Peyer's patch (tissue), 4 donors: Measurements from ENCODE around the gene VWA7. TPM values are rescaled to one million over a fixed set of nuclear protein-coding genes. Genes with fewer than 3 reads are reported as not detected.

Experiments
- DNase-seq, 3 donors: peaks; one replicate each; pipeline ENCODE4 v3.0.0-alpha.2; 2017 to 2019
- H3K27ac ChIP-seq, 4 donors: fragments of 200-600 bp; sonication (generic); one replicate each; pipeline ENCODE4 v1.5.1; 2016 to 2019
- H3K27me3 ChIP-seq, 2 donors: fragments of 200-600 bp; sonication (generic); one replicate each; pipeline ENCODE4 v1.5.1; 2019
- H3K36me3 ChIP-seq, 3 donors: fragments of 200-600 bp; sonication (generic); one replicate each; pipeline ENCODE4 v1.5.1; 2016 to 2019
- H3K4me1 ChIP-seq, 4 donors: fragments of 200-600 bp; sonication (generic); one replicate each; pipeline ENCODE4 v1.5.1; 2016 to 2019
- H3K4me3 ChIP-seq, 4 donors: fragments of 200-600 bp; sonication (generic); 1 replicate in 3 of 4; 2 replicates in 1 of 4; pipeline ENCODE4 v1.5.1; 2016 to 2019; ENCODE audit warnings: mild to moderate bottlenecking in 1 of 4
- H3K9me3 ChIP-seq, 4 donors: fragments of 200-600 bp; sonication (generic); one replicate each; pipeline ENCODE4 v1.5.1; 2016 to 2019; ENCODE audit warnings: mild to moderate bottlenecking in 1 of 4
- POLR2A ChIP-seq, 2 donors: fragments of 450-650 bp; IDR thresholded peaks; one replicate each; pipeline ENCODE4 v1.5.1; 2017; ENCODE audit warnings: antibody characterized with exemption in 2 of 2, mild to moderate bottlenecking in 2 of 2, moderate library complexity in 2 of 2
- total RNA-seq, 4 donors: library from RNA; depleted of rRNA; stranded (reverse); fragments of >200 nt; gene quantifications; one replicate each; pipeline ENCODE4 v1.1.0, GENCODE V29; 2016
- TF ChIP-seq, protein P1 (sequence below), 6 experiments: fragments of 450-650 bp in 4 of 6; fragments of 200-600 bp in 2 of 6; sonication (generic) in 1 of 6; IDR thresholded peaks; one replicate each; pipeline ENCODE4 v1.5.1; 2017 to 2019; ENCODE audit warnings: antibody characterized with exemption in 6 of 6, mild to moderate bottlenecking in 3 of 6, moderate library complexity in 1 of 6

VWA7 gene
- total RNA-seq, 4 donors from 2014 or later: 16.8 to 26.0 (median 19.7) TPM; not detected in 1

DNA sequence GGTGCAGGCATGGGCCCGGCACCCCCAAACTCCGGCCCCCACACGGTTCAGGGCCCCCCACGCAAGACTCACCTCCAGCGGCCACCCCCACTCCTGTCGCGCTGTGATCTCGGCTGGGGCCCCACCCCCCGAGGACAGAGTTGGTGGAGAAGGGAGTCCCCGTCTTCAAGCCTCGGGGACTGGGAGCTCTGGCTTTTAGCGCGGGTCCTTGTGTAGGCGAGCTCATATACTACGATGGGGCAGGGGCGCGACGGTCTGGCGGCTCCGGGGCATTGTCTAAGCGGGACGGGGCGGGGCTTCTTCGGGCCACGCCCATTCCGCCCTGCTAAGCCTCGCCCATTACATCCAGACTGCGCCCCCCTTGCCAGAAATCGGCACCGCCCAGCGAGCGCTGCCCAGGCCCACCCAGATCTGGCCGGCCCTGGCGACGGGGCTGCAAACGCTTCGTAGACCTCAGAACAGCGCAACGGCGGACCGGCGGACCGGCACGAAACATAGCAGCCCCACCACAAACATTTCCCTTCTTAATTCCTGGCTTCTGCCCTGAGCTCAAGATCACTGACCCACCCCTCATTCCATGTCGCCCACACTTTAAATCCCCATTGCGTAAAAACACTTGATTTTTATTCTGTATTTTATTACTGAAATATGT, 47.0 kb downstream of the VWA7 start:
- DNase-seq: peak; percentile 88 to 94 (median 88)
- TF ChIP-seq, protein P1, sequence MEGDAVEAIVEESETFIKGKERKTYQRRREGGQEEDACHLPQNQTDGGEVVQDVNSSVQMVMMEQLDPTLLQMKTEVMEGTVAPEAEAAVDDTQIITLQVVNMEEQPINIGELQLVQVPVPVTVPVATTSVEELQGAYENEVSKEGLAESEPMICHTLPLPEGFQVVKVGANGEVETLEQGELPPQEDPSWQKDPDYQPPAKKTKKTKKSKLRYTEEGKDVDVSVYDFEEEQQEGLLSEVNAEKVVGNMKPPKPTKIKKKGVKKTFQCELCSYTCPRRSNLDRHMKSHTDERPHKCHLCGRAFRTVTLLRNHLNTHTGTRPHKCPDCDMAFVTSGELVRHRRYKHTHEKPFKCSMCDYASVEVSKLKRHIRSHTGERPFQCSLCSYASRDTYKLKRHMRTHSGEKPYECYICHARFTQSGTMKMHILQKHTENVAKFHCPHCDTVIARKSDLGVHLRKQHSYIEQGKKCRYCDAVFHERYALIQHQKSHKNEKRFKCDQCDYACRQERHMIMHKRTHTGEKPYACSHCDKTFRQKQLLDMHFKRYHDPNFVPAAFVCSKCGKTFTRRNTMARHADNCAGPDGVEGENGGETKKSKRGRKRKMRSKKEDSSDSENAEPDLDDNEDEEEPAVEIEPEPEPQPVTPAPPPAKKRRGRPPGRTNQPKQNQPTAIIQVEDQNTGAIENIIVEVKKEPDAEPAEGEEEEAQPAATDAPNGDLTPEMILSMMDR (IDR thresholded peaks at IDR 0.05): no peak
- TF ChIP-seq POLR2A (IDR thresholded peaks at IDR 0.05): no peak
- no peaks in the 10 kb centered on the region for H3K9me3 ChIP-seq
- peaks cover 3 to 61% (median 19%) of the 10 kb centered on the region in 4 donors for H3K4me1 ChIP-seq
- H3K27me3 ChIP-seq: no peaks in the 10 kb centered on the region
- H3K4me3 ChIP-seq: peak overlapping the region; percentile 66 to 86 (median 71)
- H3K36me3 ChIP-seq: peaks cover 0 to 54% (median 0%) of the 10 kb centered on the region in 3 donors
- peak overlapping the region; percentile 89 to 96 (median 94) for H3K27ac ChIP-seq

DNA sequence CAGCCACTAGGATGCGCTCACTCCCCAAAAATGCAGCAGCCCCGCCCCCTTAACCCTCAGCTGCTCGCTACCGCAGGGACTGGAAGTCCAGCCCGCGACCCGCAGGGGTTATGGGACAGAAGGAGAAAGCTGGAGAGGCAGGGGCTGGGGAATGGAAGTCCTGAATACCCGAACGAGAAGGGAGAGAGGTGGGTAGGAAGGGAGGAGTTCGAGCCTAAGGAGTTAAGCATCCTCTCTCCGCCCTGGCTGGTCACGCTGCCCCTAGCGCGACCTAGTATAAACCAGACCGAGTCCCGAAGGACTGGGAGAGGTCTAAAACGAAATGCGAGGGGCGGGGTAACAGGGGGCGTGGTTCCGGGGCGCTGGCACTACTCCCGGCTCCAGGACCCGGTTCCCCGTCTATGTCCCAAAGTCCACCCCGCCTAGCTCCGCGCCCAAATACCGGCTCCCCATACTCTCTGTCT, 47.6 kb downstream of the VWA7 start:
- DNase-seq: peak; percentile 87 to 96 (median 95)
- TF ChIP-seq, protein P1 (IDR thresholded peaks at IDR 0.05): peak in 3 of 6 experiments; percentile 59 to 84 (median 72)
- TF ChIP-seq POLR2A (IDR thresholded peaks at IDR 0.05): peak; percentile 30 to 74
- H3K4me3 ChIP-seq: peak overlapping the region; percentile 66 to 86 (median 71)
- H3K36me3 ChIP-seq: peaks cover 0 to 54% (median 0%) of the 10 kb centered on the region in 3 donors
- no peaks in the 10 kb centered on the region for H3K27me3 ChIP-seq
- peaks cover 3 to 58% (median 18%) of the 10 kb centered on the region in 4 donors for H3K4me1 ChIP-seq
- no peaks in the 10 kb centered on the region for H3K9me3 ChIP-seq
- H3K27ac ChIP-seq: peak overlapping the region; percentile 89 to 96 (median 94)

DNA sequence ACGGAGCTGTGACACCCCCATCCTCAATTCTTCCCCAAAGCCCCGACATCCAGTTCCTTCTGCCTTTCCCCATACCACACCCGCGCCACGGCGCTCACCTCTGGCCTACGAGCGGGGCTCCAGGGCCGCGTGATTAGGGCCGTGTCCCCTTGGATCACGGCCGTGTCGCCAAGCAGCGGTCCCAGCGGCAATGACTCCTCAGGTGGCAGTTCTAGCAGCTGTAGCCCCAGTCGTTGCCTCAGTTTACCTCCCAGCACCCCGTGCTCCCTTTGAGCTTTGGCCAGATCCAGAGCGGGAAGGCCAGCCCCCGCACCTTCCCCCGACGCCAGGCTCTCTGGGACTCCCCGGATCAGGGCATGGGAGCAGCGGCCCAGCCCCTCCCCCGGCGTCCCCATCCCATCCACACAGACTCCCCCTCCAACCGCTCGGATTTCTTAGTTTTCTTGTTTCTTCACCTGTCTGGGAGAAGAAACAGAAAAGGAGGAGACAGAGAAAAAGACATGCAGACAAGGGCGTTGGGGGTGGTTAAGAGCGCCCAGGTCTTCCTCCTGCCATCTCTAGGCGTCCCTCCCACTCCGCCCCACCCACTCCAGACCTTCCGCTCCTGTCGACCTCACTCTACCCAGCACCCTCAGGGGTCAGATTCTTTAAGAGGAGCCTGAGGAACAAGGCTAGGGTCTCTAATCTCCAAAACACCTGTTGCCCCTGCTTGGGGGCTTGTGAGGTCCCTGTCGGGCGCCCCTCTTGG, 48.2 kb downstream of the VWA7 start, which contains the start of gene DDAH2:
Gene DDAH2, minus strand, starts transcription at position 533 of the 748 bp plus-strand sequence. Its CDS starts 138 bp downstream, at position 395.
- Histone ChIP-seq H3K27ac (peak within 1 kb of the TSS; percentile 89 to 96 (median 94)), H3K4me1 (peaks cover 0 to 52% (median 13%) of the 10 kb centered on the region in 4 donors), H3K27me3 (no peaks in the 10 kb centered on the region), H3K4me3 (peak within 1 kb of the TSS; percentile 66 to 86 (median 71)), H3K36me3 (peaks cover 0 to 51% (median 0%) of the 10 kb centered on the region in 3 donors), H3K9me3 (no peaks in the 10 kb centered on the region)
- TF ChIP-seq POLR2A (IDR thresholded peaks at IDR 0.05): no peak
- TF ChIP-seq, protein P1 (IDR thresholded peaks at IDR 0.05): peak in 3 of 6 experiments; percentile 74 to 76 (median 75)
- no peak for DNase-seq

DNA sequence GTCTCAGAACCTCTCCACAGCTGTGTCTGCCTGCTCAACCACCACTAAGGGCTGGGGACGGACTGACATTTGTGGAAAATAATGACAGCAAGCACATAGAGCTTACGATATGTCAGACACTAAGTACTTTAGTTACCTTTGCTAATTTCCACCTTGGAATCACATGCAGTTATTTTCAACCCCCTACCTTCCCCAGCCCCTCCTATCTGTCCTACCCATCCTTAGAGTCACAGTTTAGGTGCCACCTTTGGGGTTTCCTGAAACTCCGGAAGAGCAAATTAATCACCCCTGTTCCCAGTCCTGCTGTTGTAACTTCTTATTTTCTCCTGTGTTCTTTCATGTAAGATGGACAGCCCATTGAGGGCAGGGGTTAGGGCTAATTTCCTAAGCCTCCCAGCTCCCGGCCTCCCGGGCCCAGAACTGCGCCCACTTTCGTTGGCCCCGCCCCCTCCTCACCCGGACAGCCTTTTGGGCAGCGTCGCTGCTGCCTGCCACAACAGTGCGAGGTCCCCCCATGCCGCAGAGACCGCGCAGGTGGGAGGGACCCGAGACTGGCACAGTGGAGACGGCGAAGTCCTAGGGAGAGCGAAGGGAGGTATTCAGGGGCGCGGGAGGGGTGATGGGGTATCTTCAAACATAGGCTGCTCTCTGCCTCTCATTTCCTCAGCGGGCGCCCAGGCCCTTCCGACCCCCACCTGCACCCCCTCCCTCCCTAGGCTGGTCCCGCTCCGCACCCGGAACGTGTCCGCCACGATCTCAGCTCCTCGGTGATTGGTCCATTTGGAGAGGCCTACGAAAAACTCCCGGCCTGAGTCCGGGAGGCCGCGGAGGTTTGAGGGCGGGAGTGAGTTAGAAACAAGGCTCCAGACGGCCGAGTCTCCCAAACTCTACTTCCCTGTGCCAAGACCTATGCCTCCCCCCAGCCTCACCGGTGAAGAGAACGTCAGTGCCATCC, 49.1 kb downstream of the VWA7 start:
- DNase-seq: no peak
- peak overlapping the region in 3 of 4 donors; percentile 66 to 86 (median 68) for H3K4me3 ChIP-seq
- peaks cover 0 to 43% (median 13%) of the 10 kb centered on the region in 4 donors for H3K4me1 ChIP-seq
- TF ChIP-seq, protein P1 (IDR thresholded peaks at IDR 0.05): no peak
- TF ChIP-seq POLR2A (IDR thresholded peaks at IDR 0.05): no peak
- peaks cover 0 to 41% (median 0%) of the 10 kb centered on the region in 3 donors for H3K36me3 ChIP-seq
- H3K27ac ChIP-seq: peak overlapping the region; percentile 24 to 95 (median 91)
- no peaks in the 10 kb centered on the region for H3K27me3 ChIP-seq
- H3K9me3 ChIP-seq: no peaks in the 10 kb centered on the region
